HCT116 (cell line): Measurements from ENCODE around the gene FOXK2. TPM values are rescaled to one million over a fixed set of nuclear protein-coding genes. Genes with fewer than 3 reads are reported as not detected.

Experiments used
- ATAC-seq: fragments of 200-7000 bp; cut with Tn5 transposase; 2 replicates; pipeline ENCODE4 v1.9.1; 2020; ENCODE audit warnings: mild to moderate bottlenecking, moderate library complexity
- BruUV-seq: library from RNA; stranded (reverse); fragments of 400-500 nt; replicated peaks from 2 replicates; lab custom pipeline; 2021; lab: Mats Ljungman, UMichigan
- CTCF ChIA-PET: fragments of 300-600 bp; sonication (Branson Sonifier 250); formaldehyde crosslinking; loops from one replicate; lab custom pipeline; 2021; ENCODE audit warnings: antibody characterized with exemption; lab: Charles Lee
- POLR2A ChIA-PET: fragments of 300-600, 350-600 bp; sonication (Branson Sonifier 250); formaldehyde crosslinking; loops from one replicate; lab custom pipeline; 2021; ENCODE audit warnings: antibody characterized with exemption; lab: Charles Lee
- RAD21 ChIA-PET, 2 experiments: fragments of 300-600 bp; sonication (Branson Sonifier 250); formaldehyde crosslinking; loops; one replicate each; lab custom pipeline; 2023; ENCODE audit warnings: low total read pairs in 2 of 2; ENCODE audit not compliant: uncharacterized antibody in 2 of 2, unreplicated experiment in 2 of 2, low non-redundant PET in 1 of 2; lab: Charles Lee
- DNase-seq: peaks from one replicate; pipeline ENCODE4 v3.0.0-alpha.2; 2010; ENCODE audit warnings: low read depth, low spot score
- H2AFZ ChIP-seq: fragments of 200-600 bp; shearing (Covaris generic), sonication (generic); 2 replicates; pipeline ENCODE4 v1.6.1; 2017; ENCODE audit warnings: low read depth, mixed run types, mixed read lengths, antibody characterized with exemption, low read length; ENCODE audit not compliant: poor library complexity, severe bottlenecking
- H3K27ac ChIP-seq: 2 replicates; pipeline ENCODE4 v1.5.1; 2012; ENCODE audit warnings: low read depth, low read length
- H3K27me3 ChIP-seq: fragments of 200-600 bp; sonication (generic); 2 replicates; pipeline ENCODE4 v1.6.1; 2016; ENCODE audit warnings: mixed run types, low read length, mixed read lengths; ENCODE audit not compliant: insufficient read depth
- H3K36me3 ChIP-seq, 2 experiments: fragments of 200-500 bp in 1 of 2; fragments of 200-600 bp in 1 of 2; sonication (Bioruptor generic) in 1 of 2; sonication (generic) in 1 of 2; 2 replicates each; pipeline versions ENCODE4 v1.5.1 to v1.6.1; 2014 to 2016; ENCODE audit warnings: low read length in 2 of 2, inconsistent platforms in 1 of 2, mixed read lengths in 1 of 2, mixed run types in 1 of 2; ENCODE audit not compliant: insufficient read depth in 2 of 2, control insufficient read depth in 1 of 2
- H3K4me1 ChIP-seq, 2 experiments: fragments of 200-600 bp in 1 of 2; sonication (generic) in 1 of 2; 2 replicates each; pipeline versions ENCODE4 v1.5.1 to v1.6.1; 2012 to 2017; ENCODE audit warnings: low read length in 2 of 2, inconsistent platforms in 1 of 2, mild to moderate bottlenecking in 1 of 2, mixed read lengths in 1 of 2, mixed run types in 1 of 2, moderate library complexity in 1 of 2; ENCODE audit not compliant: insufficient read depth in 2 of 2, control insufficient read depth in 1 of 2
- H3K4me2 ChIP-seq: fragments of 200-600 bp; sonication (generic); 2 replicates; pipeline ENCODE4 v1.6.1; 2017; ENCODE audit warnings: mixed run types, low read length, mixed read lengths
- H3K4me3 ChIP-seq, 2 experiments: fragments of 200-600 bp in 1 of 2; sonication (generic) in 1 of 2; replicated peaks in 1 of 2; 2 replicates each; pipeline ENCODE4 v1.5.1; 2011 to 2016; ENCODE audit warnings: low read length in 2 of 2, control low read depth in 1 of 2, low read depth in 1 of 2, mild to moderate bottlenecking in 1 of 2, mixed read lengths in 1 of 2, mixed run types in 1 of 2
- H3K79me2 ChIP-seq: fragments of 200-600 bp; sonication (generic); 2 replicates; pipeline ENCODE4 v1.6.1; 2017; ENCODE audit warnings: mild to moderate bottlenecking, mixed run types, low read length, moderate library complexity, mixed read lengths; ENCODE audit not compliant: insufficient read depth
- H3K9ac ChIP-seq: fragments of 200-600 bp; sonication (generic); 2 replicates; pipeline ENCODE4 v1.6.1; 2016; ENCODE audit warnings: low read length, mixed read lengths
- H3K9me2 ChIP-seq: fragments of 200-600 bp; sonication (generic), shearing (Covaris generic); 2 replicates; pipeline ENCODE4 v1.6.1; 2017; ENCODE audit warnings: mixed run types, mild to moderate bottlenecking, moderate library complexity; ENCODE audit not compliant: insufficient read depth
- H3K9me3 ChIP-seq, 2 experiments: fragments of 200-500 bp in 1 of 2; fragments of 200-600 bp in 1 of 2; sonication (Bioruptor generic) in 1 of 2; sonication (generic) in 1 of 2; 2 replicates each; pipeline ENCODE4 v1.6.1; 2014 to 2017; ENCODE audit warnings: low read length in 2 of 2, mixed read lengths in 2 of 2, inconsistent platforms in 1 of 2, low read depth in 1 of 2, mild to moderate bottlenecking in 1 of 2, mixed run types in 1 of 2, moderate library complexity in 1 of 2; ENCODE audit not compliant: control insufficient read depth in 1 of 2, insufficient read depth in 1 of 2
- H4K20me1 ChIP-seq: fragments of 200-600 bp; sonication (generic), shearing (Covaris generic); 2 replicates; pipeline ENCODE4 v1.6.1; 2017; ENCODE audit warnings: mixed run types, mild to moderate bottlenecking, moderate library complexity; ENCODE audit not compliant: insufficient read depth
- CEBPB ChIP-seq: IDR thresholded peaks from 2 replicates; pipeline ENCODE4 v1.6.1; 2012; ENCODE audit warnings: low read depth
- EGR1 ChIP-seq: IDR thresholded peaks from 2 replicates; pipeline ENCODE4 v1.6.1; 2012; ENCODE audit warnings: low read depth
- JUND ChIP-seq: IDR thresholded peaks from 2 replicates; pipeline ENCODE4 v1.6.1; 2012
- MAX ChIP-seq: IDR thresholded peaks from 2 replicates; pipeline ENCODE4 v1.6.1; 2012
- POLR2AphosphoS5 ChIP-seq: IDR thresholded peaks from 2 replicates; pipeline ENCODE4 v1.6.1; 2011; ENCODE audit warnings: mild to moderate bottlenecking, low read depth, low read length, moderate library complexity
- RAD21 ChIP-seq: IDR thresholded peaks from 2 replicates; pipeline ENCODE4 v1.6.1; 2012; ENCODE audit warnings: low read depth, mild to moderate bottlenecking
- TCF7L2 ChIP-seq: IDR thresholded peaks from 2 replicates; pipeline ENCODE4 v1.7.0; 2011; ENCODE audit warnings: borderline replicate concordance, inconsistent platforms; ENCODE audit not compliant: insufficient read depth, insufficient read length; ENCODE audit errors: extremely low read depth
- YY1 ChIP-seq: IDR thresholded peaks from 2 replicates; pipeline ENCODE4 v1.6.1; 2011; ENCODE audit warnings: low read length, low read depth, moderate library complexity, mild to moderate bottlenecking; ENCODE audit not compliant: insufficient replicate concordance; ENCODE audit errors: extremely low read depth
- ZBTB33 ChIP-seq: IDR thresholded peaks from 2 replicates; pipeline ENCODE4 v1.6.1; 2011; ENCODE audit warnings: mild to moderate bottlenecking, low read length, moderate library complexity; ENCODE audit not compliant: insufficient replicate concordance; ENCODE audit errors: extremely low read depth
- ZFX ChIP-seq: fragments of 450-650 bp; IDR thresholded peaks from 2 replicates; pipeline ENCODE4 v1.6.1; 2017
- intact Hi-C: fragments of 100-400 bp; cut with micrococcal nuclease; formaldehyde crosslinking; loops from 2 replicates; pipeline ENCODE4 v1.10.0; 2022
- total RNA-seq: library from RNA; stranded (reverse); gene quantifications from one replicate; pipeline ENCODE4 v1.2.1, GENCODE V29; 2021; ENCODE audit not compliant: unreplicated experiment
- TF ChIP-seq, protein P1 (sequence below), 3 experiments: fragments of 200-600 bp in 1 of 3; sonication (generic) in 1 of 3; IDR thresholded peaks in 2 of 3; conservative IDR thresholded peaks in 1 of 3; 2 replicates each; pipeline ENCODE4 v1.5.1; 2012 to 2017; ENCODE audit warnings: low read depth in 2 of 3, low read length in 2 of 3, antibody characterized with exemption in 1 of 3, borderline replicate concordance in 1 of 3, control low read depth in 1 of 3, mild to moderate bottlenecking in 1 of 3, mixed read lengths in 1 of 3, mixed run types in 1 of 3, moderate library complexity in 1 of 3; ENCODE audit not compliant: insufficient read depth in 1 of 3

Gene FOXK2
- total RNA-seq, 1 experiment from 2014 or later = 122 TPM

DNA sequence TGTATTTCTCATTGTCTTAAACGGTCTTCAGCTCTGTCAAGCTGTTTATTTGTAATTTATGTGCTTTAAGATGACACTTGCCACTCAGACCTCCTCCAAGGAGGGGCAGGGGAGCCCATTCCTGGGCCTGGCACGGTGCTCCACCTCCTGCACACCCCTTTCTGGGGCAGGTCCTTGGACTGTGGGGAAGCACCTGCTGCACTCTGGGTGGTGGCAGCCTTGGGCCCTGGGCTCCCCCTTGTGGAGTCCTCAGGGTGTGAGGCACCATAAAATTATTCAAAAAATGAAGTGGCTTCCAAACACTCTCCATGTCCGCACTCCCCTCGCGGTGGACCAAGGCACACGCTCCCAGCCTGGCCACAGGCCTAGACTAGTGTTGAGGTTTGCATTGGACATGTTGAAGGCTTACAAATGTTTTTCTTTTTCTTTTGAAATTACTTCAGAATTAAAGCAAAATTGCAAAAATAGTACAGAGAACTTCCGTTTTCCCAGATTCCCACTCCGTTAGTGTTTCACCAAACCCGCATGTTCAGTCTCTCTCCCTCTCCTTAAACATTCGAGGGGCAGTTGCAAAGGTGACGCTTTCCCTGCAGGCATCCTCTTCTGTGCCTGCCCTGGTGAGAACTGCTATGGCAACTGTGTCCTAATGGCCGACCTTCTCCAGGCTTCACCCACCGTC lies 32.4 kb downstream of the FOXK2 start:
- CTCF ChIA-PET = interaction anchor here (0.9 to 1.2 kb wide), 4 partner anchors 12 to 202 kb away, joined by 3 to 4 read pairs (median 3); no protein-coding TSS in a partner anchor
- H3K4me3 ChIP-seq = no peak overlapping the region

More for the DNA sequence above, 32.4 kb downstream of the FOXK2 start:
- no peaks in the 10 kb centered on the region for H3K27me3 ChIP-seq
- H3K27ac ChIP-seq = no peak overlapping the region
- RAD21 ChIA-PET = no interaction called here
- BruUV-seq = no TSS peak
- TF ChIP-seq RAD21 (peak; percentile 94), YY1 (peak; percentile 62), MAX (0 out of 2 replicates have a peak, but pooled peaks have one; percentile 53), CEBPB (no peak), ZFX (no peak), TCF7L2 (no peak), JUND (no peak), ZBTB33 (no peak), POLR2AphosphoS5 (0 out of 2 replicates have a peak, but pooled peaks have one; percentile 40), EGR1 (no peak)
- TF ChIP-seq, protein P1, sequence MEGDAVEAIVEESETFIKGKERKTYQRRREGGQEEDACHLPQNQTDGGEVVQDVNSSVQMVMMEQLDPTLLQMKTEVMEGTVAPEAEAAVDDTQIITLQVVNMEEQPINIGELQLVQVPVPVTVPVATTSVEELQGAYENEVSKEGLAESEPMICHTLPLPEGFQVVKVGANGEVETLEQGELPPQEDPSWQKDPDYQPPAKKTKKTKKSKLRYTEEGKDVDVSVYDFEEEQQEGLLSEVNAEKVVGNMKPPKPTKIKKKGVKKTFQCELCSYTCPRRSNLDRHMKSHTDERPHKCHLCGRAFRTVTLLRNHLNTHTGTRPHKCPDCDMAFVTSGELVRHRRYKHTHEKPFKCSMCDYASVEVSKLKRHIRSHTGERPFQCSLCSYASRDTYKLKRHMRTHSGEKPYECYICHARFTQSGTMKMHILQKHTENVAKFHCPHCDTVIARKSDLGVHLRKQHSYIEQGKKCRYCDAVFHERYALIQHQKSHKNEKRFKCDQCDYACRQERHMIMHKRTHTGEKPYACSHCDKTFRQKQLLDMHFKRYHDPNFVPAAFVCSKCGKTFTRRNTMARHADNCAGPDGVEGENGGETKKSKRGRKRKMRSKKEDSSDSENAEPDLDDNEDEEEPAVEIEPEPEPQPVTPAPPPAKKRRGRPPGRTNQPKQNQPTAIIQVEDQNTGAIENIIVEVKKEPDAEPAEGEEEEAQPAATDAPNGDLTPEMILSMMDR (IDR thresholded peaks at IDR 0.05 in 2 of 3, conservative IDR thresholded peaks at IDR 0.05 in 1 of 3; ENCODE audit: borderline replicate concordance in 1 of 3, insufficient read depth in 1 of 3, low read depth in 2 of 3, low read length in 2 of 3) = peak; percentile 86 to 89 (median 87)
- TF ChIP-seq, all 23 proteins: peak for 5
- Histone ChIP-seq H3K9me2 (no peaks in the 10 kb centered on the region), H4K20me1 (peaks cover 43% of the 10 kb centered on the region), H3K9me3 (no peaks in the 10 kb centered on the region), H3K9ac (no peak overlapping the region), H3K36me3 (no peaks in the 10 kb centered on the region), H3K79me2 (peaks cover 99% of the 10 kb centered on the region), H3K4me1 (peaks cover 10 to 30% of the 10 kb centered on the region in 2 experiments), H3K4me2 (peak overlapping the region; percentile 8; the same call in 1 of the 2 replicates), H2AFZ (no peak overlapping the region)
- intact Hi-C loops = loop anchor here (1.0 to 10.0 kb wide), 4 partner anchors 58 to 200 kb away; partner anchors contain the start of genes HEXD, NARF and OGFOD3
- ATAC-seq (peak; percentile 100), DNase-seq (peak; percentile 67)
- POLR2A ChIA-PET = no interaction called here
